B cell (primary cell): Measurements from ENCODE around the gene OR10G8.

ENCODE experiments used
- EZH2 ChIP-seq: IDR thresholded peaks from 2 replicates; pipeline ENCODE4 v1.6.1; 2012; ENCODE audit warnings: borderline replicate concordance, low read depth, mild to moderate bottlenecking, moderate library complexity, low read length; ENCODE audit not compliant: insufficient read depth, poor library complexity, severe bottlenecking
- TF ChIP-seq, protein P1 (sequence below): fragments of 200-600 bp; IDR thresholded peaks from one replicate; pipeline ENCODE4 v1.8.0; 2022; ENCODE audit warnings: antibody characterized with exemption, mild to moderate bottlenecking

GRCh38 chr11:124043420-124043819, 16.8 kb downstream of the OR10G8 start:
- no peak for TF ChIP-seq EZH2
- TF ChIP-seq, protein P1, sequence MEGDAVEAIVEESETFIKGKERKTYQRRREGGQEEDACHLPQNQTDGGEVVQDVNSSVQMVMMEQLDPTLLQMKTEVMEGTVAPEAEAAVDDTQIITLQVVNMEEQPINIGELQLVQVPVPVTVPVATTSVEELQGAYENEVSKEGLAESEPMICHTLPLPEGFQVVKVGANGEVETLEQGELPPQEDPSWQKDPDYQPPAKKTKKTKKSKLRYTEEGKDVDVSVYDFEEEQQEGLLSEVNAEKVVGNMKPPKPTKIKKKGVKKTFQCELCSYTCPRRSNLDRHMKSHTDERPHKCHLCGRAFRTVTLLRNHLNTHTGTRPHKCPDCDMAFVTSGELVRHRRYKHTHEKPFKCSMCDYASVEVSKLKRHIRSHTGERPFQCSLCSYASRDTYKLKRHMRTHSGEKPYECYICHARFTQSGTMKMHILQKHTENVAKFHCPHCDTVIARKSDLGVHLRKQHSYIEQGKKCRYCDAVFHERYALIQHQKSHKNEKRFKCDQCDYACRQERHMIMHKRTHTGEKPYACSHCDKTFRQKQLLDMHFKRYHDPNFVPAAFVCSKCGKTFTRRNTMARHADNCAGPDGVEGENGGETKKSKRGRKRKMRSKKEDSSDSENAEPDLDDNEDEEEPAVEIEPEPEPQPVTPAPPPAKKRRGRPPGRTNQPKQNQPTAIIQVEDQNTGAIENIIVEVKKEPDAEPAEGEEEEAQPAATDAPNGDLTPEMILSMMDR: no peak
